Neutrophil (primary cell): Measurements from ENCODE around the gene LMF1.

Source experiments
- H3K27ac ChIP-seq: fragments of 200-600 bp; sonication (generic); 2 replicates; pipeline ENCODE4 v1.5.1; 2016; ENCODE audit warnings: mild to moderate bottlenecking, moderate library complexity
- H3K27me3 ChIP-seq: fragments of 200-600 bp; sonication (generic); 2 replicates; pipeline ENCODE4 v1.6.0; 2016; ENCODE audit warnings: mild to moderate bottlenecking
- H3K36me3 ChIP-seq: fragments of 200-600 bp; sonication (generic); 2 replicates; pipeline ENCODE4 v1.5.1; 2017
- H3K4me1 ChIP-seq, 2 experiments: fragments of 200-600 bp in 1 of 2; sonication (generic) in 1 of 2; 1 replicate in 1 of 2; 2 replicates in 1 of 2; pipeline versions ENCODE4 v1.5.1 to v1.6.1; 2013 to 2016; ENCODE audit warnings: low read depth in 1 of 2, low read length in 1 of 2, mild to moderate bottlenecking in 1 of 2, moderate library complexity in 1 of 2; ENCODE audit not compliant: control insufficient read depth in 1 of 2, insufficient read depth in 1 of 2
- H3K4me3 ChIP-seq, 2 experiments: fragments of 200-600 bp in 1 of 2; sonication (generic) in 1 of 2; 1 replicate in 1 of 2; 2 replicates in 1 of 2; pipeline ENCODE4 v1.5.1; 2013 to 2016; ENCODE audit warnings: low read depth in 1 of 2, low read length in 1 of 2, mild to moderate bottlenecking in 1 of 2, moderate library complexity in 1 of 2
- H3K9me3 ChIP-seq: fragments of 200-600 bp; sonication (generic); 2 replicates; pipeline ENCODE4 v1.5.1; 2016
- TF ChIP-seq, protein P1 (sequence below): fragments of 200-600 bp; sonication (generic); IDR thresholded peaks from 2 replicates; pipeline ENCODE4 v1.5.1; 2016; ENCODE audit warnings: antibody characterized with exemption

Gene LMF1

DNA sequence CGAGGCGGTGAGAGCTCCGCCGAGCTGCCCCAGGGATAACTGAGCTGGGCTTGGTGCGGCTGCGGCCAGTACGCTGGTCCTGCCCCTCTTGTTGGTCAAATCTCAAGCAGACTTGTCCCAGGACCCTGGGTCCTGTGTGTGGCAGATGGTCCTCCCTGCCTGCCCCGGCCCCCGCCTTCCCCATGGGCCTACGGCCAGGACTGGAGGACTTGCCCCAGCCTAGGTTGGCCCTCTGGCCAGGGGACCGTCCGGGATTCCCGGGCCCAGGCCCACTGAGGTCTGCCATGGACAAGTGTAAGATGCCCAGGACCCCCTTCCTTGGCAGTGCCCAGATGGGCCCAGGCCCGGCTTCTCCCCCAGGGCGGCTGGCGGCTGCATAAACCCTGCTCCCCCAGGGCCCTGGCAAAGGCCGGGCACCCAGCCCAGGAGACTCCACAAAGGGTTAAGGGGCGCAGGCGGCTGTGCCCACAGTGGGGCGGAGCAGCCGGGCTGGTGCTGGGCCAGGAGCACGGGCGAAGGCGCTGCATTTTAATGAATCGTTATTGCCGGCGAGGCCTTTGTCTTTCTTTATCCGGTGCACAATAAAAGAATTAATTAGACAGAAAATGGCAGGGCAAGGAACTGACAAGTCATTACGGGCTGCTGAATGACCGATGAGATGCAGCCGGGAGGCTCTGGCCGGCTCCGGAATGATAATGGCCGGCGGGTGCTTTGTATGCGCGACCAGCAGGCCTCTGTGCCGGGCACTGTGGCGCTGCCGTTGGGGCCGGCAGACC, 19.9 kb upstream of the LMF1 start:
- Histone ChIP-seq H3K36me3 (no peaks in the 10 kb centered on the region), H3K4me3 (no peak overlapping the region), H3K27me3 (peaks cover 36% of the 10 kb centered on the region), H3K9me3 (no peaks in the 10 kb centered on the region), H3K27ac (no peak overlapping the region), H3K4me1 (no peaks in the 10 kb centered on the region)
- TF ChIP-seq, protein P1, sequence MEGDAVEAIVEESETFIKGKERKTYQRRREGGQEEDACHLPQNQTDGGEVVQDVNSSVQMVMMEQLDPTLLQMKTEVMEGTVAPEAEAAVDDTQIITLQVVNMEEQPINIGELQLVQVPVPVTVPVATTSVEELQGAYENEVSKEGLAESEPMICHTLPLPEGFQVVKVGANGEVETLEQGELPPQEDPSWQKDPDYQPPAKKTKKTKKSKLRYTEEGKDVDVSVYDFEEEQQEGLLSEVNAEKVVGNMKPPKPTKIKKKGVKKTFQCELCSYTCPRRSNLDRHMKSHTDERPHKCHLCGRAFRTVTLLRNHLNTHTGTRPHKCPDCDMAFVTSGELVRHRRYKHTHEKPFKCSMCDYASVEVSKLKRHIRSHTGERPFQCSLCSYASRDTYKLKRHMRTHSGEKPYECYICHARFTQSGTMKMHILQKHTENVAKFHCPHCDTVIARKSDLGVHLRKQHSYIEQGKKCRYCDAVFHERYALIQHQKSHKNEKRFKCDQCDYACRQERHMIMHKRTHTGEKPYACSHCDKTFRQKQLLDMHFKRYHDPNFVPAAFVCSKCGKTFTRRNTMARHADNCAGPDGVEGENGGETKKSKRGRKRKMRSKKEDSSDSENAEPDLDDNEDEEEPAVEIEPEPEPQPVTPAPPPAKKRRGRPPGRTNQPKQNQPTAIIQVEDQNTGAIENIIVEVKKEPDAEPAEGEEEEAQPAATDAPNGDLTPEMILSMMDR = no peak

DNA sequence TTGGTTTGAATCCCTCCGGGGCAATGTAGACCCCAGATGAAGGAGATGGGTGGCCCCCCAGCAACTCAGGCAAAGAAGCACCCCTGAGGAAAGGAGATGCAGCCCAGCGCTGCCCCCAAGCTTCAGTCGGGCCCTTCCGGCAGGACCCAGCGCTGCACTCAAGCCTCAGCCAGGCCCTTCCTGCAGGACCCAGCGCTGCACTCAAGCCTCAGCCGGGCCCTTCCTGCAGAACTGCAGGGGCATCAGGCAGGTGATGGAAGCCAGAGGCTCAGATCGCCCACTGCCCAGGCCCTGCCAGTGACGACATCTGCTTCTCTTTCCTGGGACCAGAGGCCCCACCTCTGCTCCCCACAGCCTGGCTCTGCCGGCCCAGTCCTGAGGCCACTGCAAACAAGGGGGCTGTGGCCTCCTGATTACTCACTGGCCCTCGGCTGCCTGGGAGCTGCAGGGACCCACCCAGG, 18.6 kb upstream of the LMF1 start:
- TF ChIP-seq, protein P1 = no peak
- H3K27ac ChIP-seq = no peak overlapping the region
- H3K36me3 ChIP-seq = no peaks in the 10 kb centered on the region
- H3K4me3 ChIP-seq = no peak overlapping the region
- H3K4me1 ChIP-seq = no peaks in the 10 kb centered on the region
- H3K9me3 ChIP-seq = no peaks in the 10 kb centered on the region
- H3K27me3 ChIP-seq = peaks cover 39% of the 10 kb centered on the region

DNA sequence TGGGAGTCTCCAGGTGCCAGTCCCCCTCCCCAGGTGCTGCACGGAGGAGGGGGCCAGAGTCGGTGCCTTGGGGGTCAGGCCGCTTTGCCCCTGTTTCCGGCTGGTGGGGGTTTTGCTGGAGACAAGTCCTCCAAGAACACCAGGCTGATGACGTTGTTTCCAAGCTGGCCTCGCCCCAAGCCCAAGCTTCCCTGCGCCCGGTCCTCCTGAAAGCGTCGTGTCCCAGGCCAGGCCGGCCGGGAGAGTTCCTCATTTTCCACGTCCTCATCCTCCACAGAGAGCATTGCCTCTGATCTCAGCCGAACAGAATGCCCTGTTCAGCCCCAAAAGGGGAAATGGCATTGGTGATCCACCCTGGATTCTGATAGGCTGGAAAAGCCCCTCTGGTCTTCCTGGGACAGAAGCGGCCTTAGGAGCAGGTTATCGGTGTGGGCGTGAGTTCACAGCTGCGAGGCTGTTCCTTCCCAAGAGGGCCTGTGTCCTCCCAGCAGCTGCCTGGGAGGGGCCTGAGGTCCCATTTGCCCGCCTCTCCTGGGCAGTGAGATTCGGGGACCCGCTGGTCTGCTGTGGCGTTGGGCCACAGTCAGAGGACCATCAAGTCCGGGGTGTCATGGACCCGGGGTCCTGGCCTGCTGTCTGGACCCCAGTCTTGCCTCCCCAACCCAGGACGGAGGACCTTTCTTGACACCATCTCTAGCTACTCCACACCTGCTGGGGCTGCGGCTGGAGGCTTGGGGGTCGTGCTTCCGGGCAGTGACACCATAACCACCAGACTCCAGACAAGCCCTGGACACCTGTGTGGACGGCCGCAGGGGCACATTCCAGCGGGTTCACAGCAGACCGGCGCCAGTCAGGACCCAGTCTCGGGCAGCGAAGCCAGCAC, 17.9 kb upstream of the LMF1 start:
- H3K4me3 ChIP-seq = no peak overlapping the region
- TF ChIP-seq, protein P1 = no peak
- no peaks in the 10 kb centered on the region for H3K4me1 ChIP-seq
- no peaks in the 10 kb centered on the region for H3K36me3 ChIP-seq
- no peaks in the 10 kb centered on the region for H3K9me3 ChIP-seq
- no peak overlapping the region for H3K27ac ChIP-seq
- H3K27me3 ChIP-seq = peaks cover 46% of the 10 kb centered on the region

DNA sequence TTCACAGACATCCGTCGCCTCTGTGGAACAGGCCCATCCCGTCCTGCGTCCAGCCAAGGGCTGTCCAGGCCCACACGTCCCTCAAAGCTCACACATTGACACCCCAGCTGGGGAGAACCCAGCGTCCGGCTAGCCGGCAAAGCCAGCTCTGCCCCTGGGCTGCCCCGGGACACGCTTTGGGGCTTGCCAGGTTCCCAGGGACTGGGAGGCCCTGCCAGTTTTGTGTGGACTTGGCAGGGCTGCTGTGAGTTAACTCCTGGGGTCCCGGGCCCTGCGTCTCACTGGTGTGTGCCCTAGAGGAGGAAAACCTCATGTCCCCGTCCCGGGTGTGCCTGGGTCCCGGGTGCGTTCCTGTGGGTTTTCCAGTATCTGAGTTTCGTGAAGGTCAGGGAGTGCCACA, 17.1 kb upstream of the LMF1 start:
- Histone ChIP-seq H3K36me3 (no peaks in the 10 kb centered on the region), H3K27ac (no peak overlapping the region), H3K4me1 (no peaks in the 10 kb centered on the region), H3K27me3 (peaks cover 54% of the 10 kb centered on the region), H3K9me3 (no peaks in the 10 kb centered on the region), H3K4me3 (no peak overlapping the region)
- TF ChIP-seq, protein P1 = no peak

DNA sequence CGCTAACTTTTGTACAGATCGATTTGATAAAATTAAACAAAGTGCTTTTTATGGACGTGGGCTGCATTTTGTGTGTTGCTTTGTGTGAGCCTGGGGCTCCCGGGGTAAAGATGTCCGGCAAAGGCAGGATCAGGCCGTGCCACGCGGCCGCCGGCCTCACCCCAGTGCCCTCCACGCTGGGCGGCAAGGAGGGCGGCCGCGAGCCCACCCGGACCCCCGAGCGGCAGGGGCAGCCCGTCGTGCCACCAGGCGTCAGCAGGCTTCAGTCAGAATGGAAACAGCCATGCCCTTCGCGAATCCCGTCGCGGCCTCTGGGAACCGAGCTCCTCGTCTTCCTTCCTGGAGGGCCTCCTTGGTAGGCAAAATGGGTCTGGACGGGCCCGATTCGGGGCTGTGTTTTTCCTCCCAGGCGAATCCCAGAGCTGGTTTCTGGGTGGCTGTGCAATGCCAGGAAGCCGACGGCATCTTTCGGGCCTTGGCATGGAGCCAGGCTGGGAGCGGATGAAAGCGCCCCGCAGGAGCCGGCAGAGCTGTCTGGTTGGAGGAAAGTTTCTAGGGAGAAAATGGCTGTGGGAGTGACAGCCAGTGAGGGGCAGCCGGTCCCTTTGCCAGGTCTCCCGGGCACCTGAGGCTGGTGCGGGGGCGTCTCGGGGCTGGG, 16.3 kb upstream of the LMF1 start:
- TF ChIP-seq, protein P1 = no peak
- Histone ChIP-seq H3K4me1 (no peaks in the 10 kb centered on the region), H3K27ac (no peak overlapping the region), H3K9me3 (no peaks in the 10 kb centered on the region), H3K4me3 (no peak overlapping the region), H3K36me3 (no peaks in the 10 kb centered on the region), H3K27me3 (peaks cover 62% of the 10 kb centered on the region)
